SK-N-SH treated with all-trans-retinoic acid at 6 μM for 48 hours (cell line): ENCODE results near the gene CYB5RL.

Experiments
- ATAC-seq: fragments of 200-7000 bp; cut with Tn5 transposase; 3 replicates; pipeline ENCODE4 v1.9.1; 2020; ENCODE audit warnings: mild to moderate bottlenecking, moderate library complexity
- ARNTL ChIP-seq: fragments of 450-650 bp; formaldehyde crosslinking; IDR thresholded peaks from 2 replicates; pipeline ENCODE4 v1.5.0; 2020; ENCODE audit warnings: low read depth, mild to moderate bottlenecking, moderate library complexity, borderline replicate concordance
- BACH2 ChIP-seq: fragments of 250-450 bp; sonication (Bioruptor Pico); IDR thresholded peaks from 2 replicates; pipeline ENCODE4 v1.9.0; 2021; ENCODE audit warnings: mild to moderate bottlenecking, borderline replicate concordance
- CREB5 ChIP-seq: fragments of 250-450 bp; sonication (Bioruptor Pico); IDR thresholded peaks from 2 replicates; pipeline ENCODE4 v1.5.1; 2020; ENCODE audit warnings: low read depth, mild to moderate bottlenecking, moderate library complexity
- CSDC2 ChIP-seq: fragments of 250-450 bp; sonication (Bioruptor Pico); IDR thresholded peaks from 2 replicates; pipeline ENCODE4 v1.5.0; 2020; ENCODE audit warnings: mild to moderate bottlenecking, moderate library complexity
- CSRNP3 ChIP-seq: fragments of 250-450 bp; sonication (Bioruptor Pico); IDR thresholded peaks from 2 replicates; pipeline ENCODE4 v1.5.1; 2021; ENCODE audit warnings: mild to moderate bottlenecking, moderate library complexity
- ESRRG ChIP-seq: fragments of 250-450 bp; sonication (Bioruptor Pico); IDR thresholded peaks from 2 replicates; pipeline ENCODE4 v1.6.1; 2021; ENCODE audit warnings: mild to moderate bottlenecking
- GLIS3 ChIP-seq: fragments of 250-450 bp; sonication (Bioruptor Pico); IDR thresholded peaks from 2 replicates; pipeline ENCODE4 v1.5.0; 2020; ENCODE audit warnings: mild to moderate bottlenecking, moderate library complexity
- ISL1 ChIP-seq: fragments of 250-450 bp; sonication (Bioruptor Pico); IDR thresholded peaks from 2 replicates; pipeline ENCODE4 v2.1.2; 2022; ENCODE audit warnings: mild to moderate bottlenecking, moderate library complexity
- OSR1 ChIP-seq: fragments of 250-450 bp; sonication (Bioruptor Pico); IDR thresholded peaks from 2 replicates; pipeline ENCODE4 v1.8.0; 2022; ENCODE audit warnings: moderate library complexity, mild to moderate bottlenecking, inconsistent platforms
- PPARA ChIP-seq: fragments of 250-450 bp; sonication (Bioruptor Pico); IDR thresholded peaks from 2 replicates; pipeline ENCODE4 v1.5.0; 2020; ENCODE audit warnings: mild to moderate bottlenecking, borderline replicate concordance
- RARB ChIP-seq: fragments of 250-450 bp; sonication (Bioruptor Pico); IDR thresholded peaks from 2 replicates; pipeline ENCODE4 v1.8.0; 2021; ENCODE audit warnings: mild to moderate bottlenecking, moderate library complexity
- SNAI2 ChIP-seq: fragments of 250-450 bp; sonication (Bioruptor Pico); IDR thresholded peaks from 2 replicates; pipeline ENCODE4 v1.5.0; 2020; ENCODE audit warnings: mild to moderate bottlenecking, moderate library complexity
- TCF4 ChIP-seq: fragments of 250-450 bp; sonication (Bioruptor Pico); IDR thresholded peaks from 2 replicates; pipeline ENCODE4 v1.8.0; 2021; ENCODE audit warnings: mild to moderate bottlenecking, moderate library complexity, borderline replicate concordance
- TOX ChIP-seq: fragments of 250-450 bp; sonication (Bioruptor Pico); IDR thresholded peaks from 2 replicates; pipeline ENCODE4 v1.8.0; 2021; ENCODE audit warnings: mild to moderate bottlenecking, moderate library complexity, borderline replicate concordance
- TSHZ2 ChIP-seq: fragments of 250-450 bp; sonication (Bioruptor Pico); IDR thresholded peaks from 2 replicates; pipeline ENCODE4 v1.5.0; 2020; ENCODE audit warnings: mild to moderate bottlenecking, moderate library complexity
- ZC3H10 ChIP-seq: fragments of 250-450 bp; sonication (Bioruptor Pico); IDR thresholded peaks from 2 replicates; pipeline ENCODE4 v1.5.1; 2021; ENCODE audit warnings: mild to moderate bottlenecking, moderate library complexity
- ZFP3 ChIP-seq: fragments of 250-450 bp; sonication (Bioruptor Pico); IDR thresholded peaks from 2 replicates; pipeline ENCODE4 v1.5.0; 2020; ENCODE audit warnings: mild to moderate bottlenecking, moderate library complexity
- ZFP30 ChIP-seq: fragments of 450-650 bp; formaldehyde crosslinking; IDR thresholded peaks from 2 replicates; pipeline ENCODE4 v1.5.0; 2022; ENCODE audit warnings: mild to moderate bottlenecking, moderate library complexity
- ZNF565 ChIP-seq: fragments of 450-650 bp; formaldehyde crosslinking; conservative IDR thresholded peaks from 2 replicates; pipeline ENCODE4 v1.5.0; 2020; ENCODE audit warnings: low read depth, mild to moderate bottlenecking, moderate library complexity
- ZNF8 ChIP-seq: fragments of 450-650 bp; formaldehyde crosslinking; IDR thresholded peaks from 2 replicates; pipeline ENCODE4 v1.5.0; 2020; ENCODE audit warnings: mild to moderate bottlenecking, moderate library complexity
- TF ChIP-seq, protein P1 (sequence below): fragments of 250-450 bp; sonication (Bioruptor Pico); IDR thresholded peaks from 2 replicates; pipeline ENCODE4 v1.8.0; 2020; ENCODE audit warnings: mild to moderate bottlenecking, moderate library complexity, borderline replicate concordance
- TF ChIP-seq, protein P2 (sequence below): fragments of 250-450 bp; sonication (Bioruptor Pico); IDR thresholded peaks from 2 replicates; pipeline ENCODE4 v1.8.0; 2021; ENCODE audit warnings: low read depth, mild to moderate bottlenecking, moderate library complexity, borderline replicate concordance

CYB5RL gene

GRCh38 chr1:54241364-54241763 lies 41.5 kb upstream of the CYB5RL start (continued):
- TF ChIP-seq CREB5 (CRISPR knock-in tag) (no peak), ZNF565 (no peak), RARB (CRISPR knock-in tag) (no peak), BACH2 (CRISPR knock-in tag) (no peak), SNAI2 (CRISPR knock-in tag) (no peak), ESRRG (CRISPR knock-in tag) (no peak)
- TF ChIP-seq, all 23 proteins: peak for 0

DNA sequence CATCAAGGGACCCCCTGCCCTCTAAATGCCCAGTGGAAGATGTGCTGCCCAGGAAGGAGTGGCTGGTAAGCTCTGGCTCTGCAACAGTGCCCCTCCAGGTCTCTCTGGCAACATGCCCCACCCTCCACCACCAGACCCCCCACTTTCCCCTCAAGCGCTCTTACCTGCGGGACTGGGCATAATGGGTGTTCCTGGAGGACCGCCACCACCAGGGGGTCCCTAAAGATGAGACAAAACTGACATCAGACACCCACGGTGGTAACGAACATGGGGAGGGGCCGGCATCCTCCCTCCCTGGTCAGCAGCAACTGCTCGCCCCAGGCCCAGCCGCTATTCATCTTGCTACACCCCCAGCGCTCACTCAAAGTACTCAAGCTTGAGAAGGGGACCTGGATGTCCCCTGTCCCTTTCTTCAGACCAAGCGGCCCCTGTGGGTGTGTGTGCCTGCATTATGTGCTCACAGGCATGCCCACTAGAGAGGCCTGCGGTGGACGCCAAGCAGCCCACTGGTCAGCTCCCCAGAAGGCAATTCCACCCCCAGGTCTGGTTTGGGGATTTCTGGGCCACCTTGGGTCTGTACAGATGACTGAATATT lies 41.0 kb upstream of the CYB5RL start:
- TF ChIP-seq SNAI2 (CRISPR knock-in tag) (no peak), ZC3H10 (CRISPR knock-in tag) (no peak), ISL1 (CRISPR knock-in tag) (no peak), BACH2 (CRISPR knock-in tag) (no peak), RARB (CRISPR knock-in tag) (no peak)
- ATAC-seq: no peak

DNA sequence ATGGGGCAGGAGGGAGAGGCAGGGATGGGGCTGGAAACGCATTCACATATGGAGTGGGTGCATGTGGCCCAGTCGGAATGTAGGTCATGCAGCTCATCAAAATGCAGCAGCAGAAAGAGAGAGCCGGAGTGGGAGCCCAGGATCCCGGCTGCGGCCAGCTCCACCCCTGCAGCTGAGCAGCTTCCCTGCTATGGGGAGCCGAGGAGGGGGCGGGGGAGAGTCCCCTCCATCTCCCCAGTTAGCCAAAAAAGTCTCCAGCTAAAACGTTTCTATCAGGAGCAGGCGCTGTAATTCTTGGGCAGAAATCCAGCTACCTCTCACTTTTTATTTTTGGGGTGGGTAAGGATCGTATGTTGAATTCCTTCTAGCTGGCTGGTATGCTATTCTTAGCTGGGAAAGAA lies 39.8 kb upstream of the CYB5RL start:
- TF ChIP-seq, protein P1, sequence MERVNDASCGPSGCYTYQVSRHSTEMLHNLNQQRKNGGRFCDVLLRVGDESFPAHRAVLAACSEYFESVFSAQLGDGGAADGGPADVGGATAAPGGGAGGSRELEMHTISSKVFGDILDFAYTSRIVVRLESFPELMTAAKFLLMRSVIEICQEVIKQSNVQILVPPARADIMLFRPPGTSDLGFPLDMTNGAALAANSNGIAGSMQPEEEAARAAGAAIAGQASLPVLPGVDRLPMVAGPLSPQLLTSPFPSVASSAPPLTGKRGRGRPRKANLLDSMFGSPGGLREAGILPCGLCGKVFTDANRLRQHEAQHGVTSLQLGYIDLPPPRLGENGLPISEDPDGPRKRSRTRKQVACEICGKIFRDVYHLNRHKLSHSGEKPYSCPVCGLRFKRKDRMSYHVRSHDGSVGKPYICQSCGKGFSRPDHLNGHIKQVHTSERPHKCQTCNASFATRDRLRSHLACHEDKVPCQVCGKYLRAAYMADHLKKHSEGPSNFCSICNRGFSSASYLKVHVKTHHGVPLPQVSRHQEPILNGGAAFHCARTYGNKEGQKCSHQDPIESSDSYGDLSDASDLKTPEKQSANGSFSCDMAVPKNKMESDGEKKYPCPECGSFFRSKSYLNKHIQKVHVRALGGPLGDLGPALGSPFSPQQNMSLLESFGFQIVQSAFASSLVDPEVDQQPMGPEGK (CRISPR knock-in tag): no peak
- TF ChIP-seq TCF4 (CRISPR knock-in tag): no peak
- no peak for TF ChIP-seq ZFP30 (CRISPR knock-in tag)
- TF ChIP-seq GLIS3 (CRISPR knock-in tag): no peak
- TF ChIP-seq CREB5 (CRISPR knock-in tag): no peak
- no peak for TF ChIP-seq ESRRG (CRISPR knock-in tag)
- TF ChIP-seq CSDC2: no peak
- no peak for TF ChIP-seq ZC3H10 (CRISPR knock-in tag)
- no peak for TF ChIP-seq ZNF565
- TF ChIP-seq, protein P2, sequence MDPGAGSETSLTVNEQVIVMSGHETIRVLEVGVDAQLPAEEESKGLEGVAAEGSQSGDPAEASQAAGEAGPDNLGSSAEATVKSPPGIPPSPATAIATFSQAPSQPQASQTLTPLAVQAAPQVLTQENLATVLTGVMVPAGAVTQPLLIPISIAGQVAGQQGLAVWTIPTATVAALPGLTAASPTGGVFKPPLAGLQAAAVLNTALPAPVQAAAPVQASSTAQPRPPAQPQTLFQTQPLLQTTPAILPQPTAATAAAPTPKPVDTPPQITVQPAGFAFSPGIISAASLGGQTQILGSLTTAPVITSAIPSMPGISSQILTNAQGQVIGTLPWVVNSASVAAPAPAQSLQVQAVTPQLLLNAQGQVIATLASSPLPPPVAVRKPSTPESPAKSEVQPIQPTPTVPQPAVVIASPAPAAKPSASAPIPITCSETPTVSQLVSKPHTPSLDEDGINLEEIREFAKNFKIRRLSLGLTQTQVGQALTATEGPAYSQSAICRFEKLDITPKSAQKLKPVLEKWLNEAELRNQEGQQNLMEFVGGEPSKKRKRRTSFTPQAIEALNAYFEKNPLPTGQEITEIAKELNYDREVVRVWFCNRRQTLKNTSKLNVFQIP: no peak
- TF ChIP-seq CSRNP3 (CRISPR knock-in tag): no peak
- TF ChIP-seq ZNF8: no peak
- no peak for TF ChIP-seq RARB (CRISPR knock-in tag)
- TF ChIP-seq ARNTL (CRISPR knock-in tag): no peak
- TF ChIP-seq TSHZ2: no peak
- no peak for TF ChIP-seq SNAI2 (CRISPR knock-in tag)
- TF ChIP-seq OSR1 (CRISPR knock-in tag): no peak
- no peak for TF ChIP-seq ZFP3 (CRISPR knock-in tag)
- TF ChIP-seq TOX (CRISPR knock-in tag): no peak
- no peak for TF ChIP-seq PPARA (CRISPR knock-in tag)
- no peak for ATAC-seq
